ENCODE data around the gene C3orf70.

The C3orf70 gene, protein sequence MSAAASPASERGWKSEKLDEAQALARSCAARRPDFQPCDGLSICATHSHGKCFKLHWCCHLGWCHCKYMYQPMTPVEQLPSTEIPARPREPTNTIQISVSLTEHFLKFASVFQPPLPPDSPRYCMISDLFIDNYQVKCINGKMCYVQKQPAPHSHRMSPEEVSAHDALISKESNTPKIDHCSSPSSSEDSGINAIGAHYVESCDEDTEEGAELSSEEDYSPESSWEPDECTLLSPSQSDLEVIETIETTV

DNA sequence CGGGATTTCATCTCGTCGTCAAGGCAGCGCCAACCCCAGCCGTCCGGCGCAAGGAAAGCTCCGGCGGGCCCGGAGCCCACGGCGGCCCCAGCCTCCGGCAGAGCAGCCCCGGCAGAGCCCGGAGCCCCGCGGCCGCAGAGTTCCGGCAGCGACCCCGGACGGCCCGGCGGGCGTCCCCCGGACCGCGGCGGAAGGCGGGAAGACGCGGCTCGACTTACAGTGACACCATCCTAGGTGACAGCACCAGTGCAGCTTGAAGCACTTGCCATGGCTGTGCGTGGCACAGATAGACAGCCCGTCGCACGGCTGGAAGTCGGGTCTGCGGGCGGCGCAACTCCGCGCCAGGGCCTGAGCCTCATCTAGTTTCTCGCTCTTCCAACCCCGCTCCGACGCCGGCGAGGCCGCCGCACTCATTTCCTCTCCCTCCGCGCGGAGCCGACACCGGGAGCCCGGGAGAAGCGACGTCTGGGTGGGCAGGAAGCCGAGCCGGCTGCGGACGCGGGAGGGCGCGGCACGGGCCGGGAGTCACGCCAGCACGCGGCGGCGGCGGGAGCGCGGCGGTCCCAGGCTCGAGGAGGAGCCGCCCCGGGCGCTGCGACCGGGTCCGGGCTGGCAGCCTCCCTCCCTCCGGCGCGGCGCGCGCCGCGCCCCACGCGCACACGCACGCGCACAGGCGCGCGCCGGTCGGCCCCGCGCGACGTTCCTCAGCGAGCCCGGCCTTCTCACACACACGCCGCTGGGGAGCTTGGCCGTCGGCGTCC lies at the start of gene C3orf70:
C3orf70 (minus strand) TSS at position 651 of the 761 bp plus-strand sequence; CDS start at position 414, 237 bp downstream.
- peak; percentile 74 for DNase-seq (ENCODE audit: low spot score)

DNA sequence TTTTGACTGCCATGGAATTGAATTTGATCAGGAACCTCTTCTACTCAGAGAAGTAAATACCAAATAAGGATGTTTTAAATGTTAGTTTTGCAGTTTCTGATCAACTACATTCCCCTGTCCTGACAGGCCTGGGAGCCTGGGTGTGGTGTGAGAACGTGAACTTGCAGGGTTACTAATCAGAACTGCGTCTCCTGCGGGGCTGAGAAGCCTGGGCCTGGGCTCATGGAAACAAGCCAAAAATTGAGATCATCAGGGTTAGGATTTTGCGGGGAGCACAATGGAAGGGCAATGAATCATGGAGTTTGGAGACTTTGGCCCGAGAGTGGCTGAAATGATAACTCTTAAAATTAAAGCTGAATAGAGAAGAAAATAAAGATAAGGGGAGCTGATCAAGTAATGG lies 47.8 kb upstream of the C3orf70 start:
- no peak for DNase-seq (ENCODE audit: low spot score)

More for the DNA sequence above, at the start of gene C3orf70:
- TF ChIP-seq, protein P1, sequence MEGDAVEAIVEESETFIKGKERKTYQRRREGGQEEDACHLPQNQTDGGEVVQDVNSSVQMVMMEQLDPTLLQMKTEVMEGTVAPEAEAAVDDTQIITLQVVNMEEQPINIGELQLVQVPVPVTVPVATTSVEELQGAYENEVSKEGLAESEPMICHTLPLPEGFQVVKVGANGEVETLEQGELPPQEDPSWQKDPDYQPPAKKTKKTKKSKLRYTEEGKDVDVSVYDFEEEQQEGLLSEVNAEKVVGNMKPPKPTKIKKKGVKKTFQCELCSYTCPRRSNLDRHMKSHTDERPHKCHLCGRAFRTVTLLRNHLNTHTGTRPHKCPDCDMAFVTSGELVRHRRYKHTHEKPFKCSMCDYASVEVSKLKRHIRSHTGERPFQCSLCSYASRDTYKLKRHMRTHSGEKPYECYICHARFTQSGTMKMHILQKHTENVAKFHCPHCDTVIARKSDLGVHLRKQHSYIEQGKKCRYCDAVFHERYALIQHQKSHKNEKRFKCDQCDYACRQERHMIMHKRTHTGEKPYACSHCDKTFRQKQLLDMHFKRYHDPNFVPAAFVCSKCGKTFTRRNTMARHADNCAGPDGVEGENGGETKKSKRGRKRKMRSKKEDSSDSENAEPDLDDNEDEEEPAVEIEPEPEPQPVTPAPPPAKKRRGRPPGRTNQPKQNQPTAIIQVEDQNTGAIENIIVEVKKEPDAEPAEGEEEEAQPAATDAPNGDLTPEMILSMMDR (IDR thresholded peaks at IDR 0.05; ENCODE audit: extremely low read depth, missing control alignments), result no peak

DNA sequence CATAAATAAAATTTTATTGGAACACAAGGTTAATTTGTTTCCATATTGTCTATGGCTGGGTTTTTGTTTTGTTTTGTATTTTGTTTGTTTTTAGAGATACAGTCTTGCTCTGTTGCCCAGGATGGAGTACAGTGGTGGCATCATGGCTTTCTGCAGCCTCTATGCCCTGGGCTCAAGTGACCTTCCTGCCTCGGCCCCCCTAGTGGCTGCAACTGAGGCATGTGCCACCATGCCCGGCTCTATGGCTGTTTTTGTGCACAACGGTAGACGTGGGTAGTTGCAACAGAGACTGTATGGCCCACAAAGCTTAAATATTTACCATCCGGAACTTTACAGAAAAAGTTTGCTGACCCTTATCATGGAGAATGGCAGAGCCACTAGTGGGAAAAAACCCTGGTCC lies 46.8 kb upstream of the C3orf70 start:
- DNase-seq (ENCODE audit: low spot score), result no peak
- TF ChIP-seq, protein P1 (IDR thresholded peaks at IDR 0.05; ENCODE audit: extremely low read depth, missing control alignments), result no peak

More for the DNA sequence above, 47.8 kb upstream of the C3orf70 start:
- TF ChIP-seq, protein P1 (IDR thresholded peaks at IDR 0.05; ENCODE audit: extremely low read depth, missing control alignments), result no peak

DNA sequence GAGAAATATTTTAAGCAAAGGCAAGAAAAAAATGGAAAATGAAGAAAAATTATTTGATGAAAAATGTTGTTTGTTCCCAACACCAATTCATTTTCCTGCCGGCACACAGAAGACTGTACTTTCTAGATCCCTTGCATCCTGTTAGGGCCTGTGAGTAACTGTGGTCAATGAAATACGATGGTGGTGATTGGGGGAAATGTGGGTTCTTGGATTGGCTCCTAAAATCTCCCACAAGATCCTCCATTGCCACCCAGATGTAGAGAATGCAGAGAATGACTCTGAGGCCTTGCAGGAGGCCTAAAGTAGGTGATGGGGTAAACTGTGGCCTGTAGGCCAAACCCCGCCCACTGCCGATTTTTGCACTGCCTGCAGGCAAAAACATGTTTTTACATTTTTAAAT lies 46.3 kb upstream of the C3orf70 start:
- no peak for DNase-seq (ENCODE audit: low spot score)
- TF ChIP-seq, protein P1 (IDR thresholded peaks at IDR 0.05; ENCODE audit: extremely low read depth, missing control alignments), result no peak

DNA sequence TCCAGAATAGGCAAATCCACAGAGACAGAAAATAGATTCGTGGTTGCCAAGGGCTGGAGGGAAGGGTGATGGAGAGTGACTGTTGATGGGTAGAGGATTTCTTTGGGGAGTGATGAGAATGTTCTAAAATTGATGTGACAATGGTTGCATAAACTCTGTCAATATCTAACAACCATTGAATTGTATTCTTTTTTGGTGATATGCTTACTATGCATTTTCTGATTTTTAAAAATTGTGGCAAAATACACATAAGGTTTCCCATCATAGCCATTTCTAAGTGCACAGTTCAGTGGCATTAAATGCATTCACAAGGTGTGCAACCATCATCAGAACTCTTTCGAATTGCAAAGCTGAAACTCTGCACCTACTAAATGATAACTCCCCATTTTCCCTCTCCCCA lies 44.2 kb upstream of the C3orf70 start:
- TF ChIP-seq, protein P1 (IDR thresholded peaks at IDR 0.05; ENCODE audit: extremely low read depth, missing control alignments), result no peak
- no peak for DNase-seq (ENCODE audit: low spot score)

DNA sequence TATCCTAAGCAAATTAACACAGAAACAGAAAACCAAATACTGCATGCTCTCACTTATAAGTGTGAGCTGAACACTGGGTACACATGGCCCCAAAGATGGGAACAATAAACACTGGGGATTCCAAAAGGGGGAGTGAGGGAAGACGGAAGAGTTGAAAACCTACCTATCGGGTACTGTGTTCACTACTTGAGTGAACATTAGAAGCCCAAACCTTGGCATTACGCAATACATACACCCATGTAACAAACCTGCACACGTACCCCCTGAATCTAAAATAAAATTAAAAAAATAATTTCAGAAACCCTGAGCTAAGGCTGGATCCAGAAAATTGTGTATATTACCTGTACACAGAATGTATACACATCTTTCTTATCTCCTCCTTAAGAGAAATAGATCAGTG lies 42.8 kb upstream of the C3orf70 start:
- TF ChIP-seq, protein P1 (IDR thresholded peaks at IDR 0.05; ENCODE audit: extremely low read depth, missing control alignments), result no peak
- no peak for DNase-seq (ENCODE audit: low spot score)

DNA sequence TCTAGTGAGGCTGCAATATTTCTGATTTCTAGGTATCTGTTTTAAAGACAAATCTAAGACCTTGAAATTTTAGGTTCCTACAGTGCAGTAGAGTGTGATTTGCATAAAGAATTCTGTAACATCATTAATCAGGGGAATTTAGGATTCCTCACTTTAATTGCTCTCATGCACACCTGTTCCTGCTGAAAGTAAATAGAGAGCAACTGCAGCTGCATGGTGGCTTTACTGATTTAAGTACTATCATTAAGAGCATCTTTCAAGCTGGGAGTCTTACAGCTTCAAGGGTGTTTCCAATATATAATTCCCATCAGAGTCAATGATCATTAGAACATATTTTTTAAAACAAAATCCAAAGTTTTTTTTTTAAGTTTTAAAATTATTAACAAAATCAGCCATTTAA lies 36.0 kb upstream of the C3orf70 start:
- no peak for DNase-seq (ENCODE audit: low spot score)
- TF ChIP-seq, protein P1 (IDR thresholded peaks at IDR 0.05; ENCODE audit: extremely low read depth, missing control alignments), result no peak
